HCT116 (cell line): ENCODE results near the gene CATSPERE.

Experiments
- CTCF ChIP-seq, 3 experiments: fragments of 200-600 bp in 1 of 3; sonication (generic) in 1 of 3; IDR thresholded peaks in 2 of 3; conservative IDR thresholded peaks in 1 of 3; 2 replicates each; pipeline ENCODE4 v1.5.1; 2012 to 2017; ENCODE audit warnings: low read depth in 2 of 3, low read length in 2 of 3, antibody characterized with exemption in 1 of 3, borderline replicate concordance in 1 of 3, control low read depth in 1 of 3, mild to moderate bottlenecking in 1 of 3, mixed read lengths in 1 of 3, mixed run types in 1 of 3, moderate library complexity in 1 of 3; ENCODE audit not compliant: insufficient read depth in 1 of 3
- EGR1 ChIP-seq: IDR thresholded peaks from 2 replicates; pipeline ENCODE4 v1.6.1; 2012; ENCODE audit warnings: low read depth
- EZH2phosphoT487 ChIP-seq: fragments of 200-600 bp; IDR thresholded peaks from 2 replicates; pipeline ENCODE4 v1.6.1; 2018; ENCODE audit warnings: antibody characterized with exemption, borderline replicate concordance
- JUND ChIP-seq: IDR thresholded peaks from 2 replicates; pipeline ENCODE4 v1.6.1; 2012
- ZFX ChIP-seq: fragments of 450-650 bp; IDR thresholded peaks from 2 replicates; pipeline ENCODE4 v1.6.1; 2017
- TF ChIP-seq, protein P1 (sequence below): IDR thresholded peaks from 2 replicates; pipeline ENCODE4 v1.6.1; 2012

GRCh38 chr1:244513493-244513892 lies 52.4 kb downstream of the CATSPERE start:
- TF ChIP-seq JUND (no peak), CTCF (IDR thresholded peaks at IDR 0.05 in 2 of 3, conservative IDR thresholded peaks at IDR 0.05 in 1 of 3; ENCODE audit: borderline replicate concordance in 1 of 3, insufficient read depth in 1 of 3, low read depth in 2 of 3, low read length in 2 of 3) (no peak), EZH2phosphoT487 (no peak), EGR1 (no peak), ZFX (no peak)
- TF ChIP-seq, protein P1, sequence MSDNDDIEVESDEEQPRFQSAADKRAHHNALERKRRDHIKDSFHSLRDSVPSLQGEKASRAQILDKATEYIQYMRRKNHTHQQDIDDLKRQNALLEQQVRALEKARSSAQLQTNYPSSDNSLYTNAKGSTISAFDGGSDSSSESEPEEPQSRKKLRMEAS, result no peak
